ENCODE results near the gene RGS3.

DNA sequence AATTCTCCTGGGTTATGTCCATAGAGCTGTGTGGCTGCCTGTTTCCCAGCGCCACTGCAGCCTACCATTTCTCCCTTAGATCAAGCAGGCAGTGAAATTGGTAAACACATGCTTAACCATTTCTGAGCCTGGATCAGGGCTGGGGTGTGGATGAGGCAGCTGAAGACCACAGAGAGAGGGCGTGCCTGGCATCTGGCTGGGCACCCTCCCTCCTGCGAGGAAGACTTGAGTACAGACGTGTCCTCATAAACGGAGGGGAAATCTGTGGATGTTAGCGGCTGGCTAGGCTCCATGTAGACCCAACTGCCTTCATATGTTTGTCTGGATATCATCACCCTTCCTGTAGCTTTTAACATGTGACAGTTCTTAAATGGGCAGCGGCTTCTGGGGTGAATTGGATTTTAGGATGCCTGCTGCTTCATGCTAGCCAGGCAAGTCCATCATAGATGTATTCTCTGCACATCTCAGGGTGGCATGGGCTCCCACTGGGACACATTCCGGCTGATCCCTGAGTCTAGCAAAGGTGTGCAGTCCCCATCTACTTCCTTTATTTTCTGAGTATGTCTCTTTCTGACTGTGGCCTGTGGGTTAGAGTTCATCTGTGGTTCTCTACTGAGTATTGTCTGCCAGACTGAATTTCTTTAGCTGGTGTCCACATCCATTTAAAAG lies 11.0 kb downstream of the RGS3 start:
- TF ChIP-seq CTCF (IDR thresholded peaks at IDR 0.05; ENCODE audit: insufficient read depth, low read depth, low read length): no peak
- no peak for TF ChIP-seq EZH2 (IDR thresholded peaks at IDR 0.05; ENCODE audit: insufficient read depth, low read length)

Data from astrocyte (in vitro differentiated cells and primary cell).